Measurements from ENCODE around the gene ZFP36L2. TPM values are rescaled to one million over a fixed set of nuclear protein-coding genes. Genes with fewer than 3 reads are reported as not detected.

Gene ZFP36L2
- total and polyA plus RNA-seq, 9 of the 15 experiments (the other 6 are each of a cell fraction or from before 2014, with no cell fraction given): 4.1 to 60.6 (median 20.3) TPM

- TF ChIP-seq NONO (IDR thresholded peaks at IDR 0.05; ENCODE audit: low read depth in 2 of 2, low read length in 1 of 2): no peak; a peak in 1 of 4 replicates
- TF ChIP-seq ZNF124 (CRISPR knock-in tag; IDR thresholded peaks at IDR 0.05): no peak
- no peak for TF ChIP-seq HOMEZ (CRISPR knock-in tag; IDR thresholded peaks at IDR 0.05)
- peak; percentile 96; the same call in 1 of the 2 replicates for TF ChIP-seq GATAD2B (IDR thresholded peaks at IDR 0.05; ENCODE audit: borderline replicate concordance)
- TF ChIP-seq SAP30 (IDR thresholded peaks at IDR 0.05; ENCODE audit: borderline replicate concordance, insufficient read depth, low read depth, low read length, poor library complexity, severe bottlenecking): no peak
- peak; percentile 29; the same call in 1 of the 2 replicates for TF ChIP-seq PHF8 (IDR thresholded peaks at IDR 0.05; ENCODE audit: borderline replicate concordance, low read length)
- peak; percentile 61 for TF ChIP-seq BCOR (IDR thresholded peaks at IDR 0.05)
- TF ChIP-seq ZNF133 (CRISPR knock-in tag; IDR thresholded peaks at IDR 0.05): no peak
- no peak for TF ChIP-seq NR1H2 (CRISPR knock-in tag; IDR thresholded peaks at IDR 0.05)
- TF ChIP-seq USF1 (CRISPR knock-in tag; IDR thresholded peaks at IDR 0.05): no peak
- no peak for TF ChIP-seq CBX2 (IDR thresholded peaks at IDR 0.05; ENCODE audit: insufficient read depth, low read length, poor library complexity, severe bottlenecking)
- TF ChIP-seq HDAC6 (IDR thresholded peaks at IDR 0.05; ENCODE audit: low read depth, low read length): no peak
- TF ChIP-seq CREB3L1 (IDR thresholded peaks at IDR 0.05; ENCODE audit: borderline replicate concordance, low read depth): no peak
- peak; percentile 69; the same call in 1 of the 2 replicates for TF ChIP-seq ZNF766 (CRISPR knock-in tag; conservative IDR thresholded peaks at IDR 0.05)
- TF ChIP-seq NCOR1 (IDR thresholded peaks at IDR 0.05): peak; percentile 92
- TF ChIP-seq ZNF384 (IDR thresholded peaks at IDR 0.05; ENCODE audit: low read depth, low read length): no peak
- TF ChIP-seq POLR2AphosphoS5 (IDR thresholded peaks at IDR 0.05; ENCODE audit: control insufficient read depth, insufficient read depth, low read depth, low read length): peak; percentile 72
- no peak for TF ChIP-seq ZNF717 (CRISPR knock-in tag; IDR thresholded peaks at IDR 0.05)
- TF ChIP-seq CHAMP1 (IDR thresholded peaks at IDR 0.05): 0 out of 2 replicates have a peak, but pooled peaks have one; percentile 13
- TF ChIP-seq GTF2E2 (tag; IDR thresholded peaks at IDR 0.05): 0 out of 2 replicates have a peak, but pooled peaks have one; percentile 35
- no peak for TF ChIP-seq TGIF2 (CRISPR knock-in tag; IDR thresholded peaks at IDR 0.05)
Measured at GRCh38 chr2:43178602-43179542, 47.5 kb downstream of the ZFP36L2 start (continued).

Measured in K562 (cell line).